Measurements from ENCODE around the gene FOLR1. TPM values are rescaled to one million over a fixed set of nuclear protein-coding genes. Genes with fewer than 3 reads are reported as not detected.

Gene FOLR1
- total and polyA plus RNA-seq, 9 of the 15 experiments (the other 6 are each of a cell fraction or from before 2014, with no cell fraction given) = 0.22 to 2.3 (median 1.0) TPM

GRCh38 chr11:72229925-72230763, 38.2 kb downstream of the FOLR1 start:
- Histone ChIP-seq H3K4me2 (ENCODE audit: insufficient read depth, low read length) (no peak overlapping the region), H3K9me3 (replicated peaks; ENCODE audit: control insufficient read depth, insufficient read depth, low read depth, low read length) (no peaks in the 10 kb centered on the region), H3K36me3 (ENCODE audit: control insufficient read depth, insufficient read depth, low read length) (peaks cover 91% of the 10 kb centered on the region), H3K27me3 (ENCODE audit: control insufficient read depth in 2 of 2, insufficient read depth in 2 of 2, low read length in 2 of 2) (no peaks in the 10 kb centered on the region), H3K9ac (ENCODE audit: insufficient read depth in 1 of 2, low read depth in 2 of 2, low read length in 2 of 2) (no peak overlapping the region), H4K20me1 (replicated peaks; ENCODE audit: control insufficient read depth, insufficient read depth, low read length) (no peaks in the 10 kb centered on the region), H3K79me2 (ENCODE audit: control insufficient read depth, insufficient read depth, low read length) (peaks cover 14% of the 10 kb centered on the region), H3K27ac (ENCODE audit: extremely low read depth, low read depth, low read length) (no peak overlapping the region), H3K4me1 (replicated peaks in 1 of 2; ENCODE audit: control insufficient read depth in 2 of 2, insufficient read depth in 2 of 2, low read length in 2 of 2) (peaks cover 9 to 29% of the 10 kb centered on the region in 2 experiments), H3K9me1 (ENCODE audit: control insufficient read depth, insufficient read depth, low read length) (peaks cover 8% of the 10 kb centered on the region), H3K4me3 (no peak overlapping the region), H2AFZ (ENCODE audit: low read depth, low read length) (no peak overlapping the region)
- POLR2A ChIA-PET = interaction anchor here (0.6 to 1.1 kb wide), 5 partner anchors 9 to 78 kb away, joined by 3 to 5 read pairs (median 3); no protein-coding TSS in a partner anchor
- WGBS (ENCODE audit: insufficient coverage, low coverage, missing lambda C conversion rate) = 93% methylated on average over 19 of the region's 21 CpGs
- BruUV-seq (replicated peaks) = no TSS peak
- FAIRE-seq (no peak), DNase-seq (ENCODE audit: extremely low read depth in 1 of 4, low spot score in 3 of 4) (no peak), ATAC-seq (no peak)
- in situ Hi-C loops (cut with MboI) (no loop called here), intact Hi-C loops (cut with micrococcal nuclease) (no loop called here)
- CTCF ChIA-PET (ENCODE audit: low intra/inter-chr PET ratio) = no interaction called here
- peak; percentile 45; the same call in 1 of the 2 replicates for TF ChIP-seq POLR2G (IDR thresholded peaks at IDR 0.05; ENCODE audit: low read depth, low read length)
- TF ChIP-seq ZNF76 (CRISPR knock-in tag; IDR thresholded peaks at IDR 0.05; ENCODE audit: borderline replicate concordance) = no peak

- intact Hi-C loops (cut with micrococcal nuclease) = no loop called here
- H4K20me1 ChIP-seq (replicated peaks; ENCODE audit: control insufficient read depth, insufficient read depth, low read length) = no peaks in the 10 kb centered on the region
- H3K9me1 ChIP-seq (ENCODE audit: control insufficient read depth, insufficient read depth, low read length) = peaks cover 3% of the 10 kb centered on the region
- DNase-seq (ENCODE audit: extremely low read depth in 1 of 4, low spot score in 3 of 4) = no peak
- peaks cover 2 to 22% of the 10 kb centered on the region in 2 experiments; a peak in 2 of 5 replicates for H3K4me1 ChIP-seq (replicated peaks in 1 of 2; ENCODE audit: control insufficient read depth in 2 of 2, insufficient read depth in 2 of 2, low read length in 2 of 2)
- H3K27ac ChIP-seq (ENCODE audit: extremely low read depth, low read depth, low read length) = no peak overlapping the region
- 0 out of 4 replicates have a peak overlapping the region, but pooled peaks of 1 of the 2 experiments have one; percentile 32 for H3K9ac ChIP-seq (ENCODE audit: insufficient read depth in 1 of 2, low read depth in 2 of 2, low read length in 2 of 2)
- H2AFZ ChIP-seq (ENCODE audit: low read depth, low read length) = no peak overlapping the region
- H3K4me2 ChIP-seq (ENCODE audit: insufficient read depth, low read length) = no peak overlapping the region
- H3K27me3 ChIP-seq (ENCODE audit: control insufficient read depth in 2 of 2, insufficient read depth in 2 of 2, low read length in 2 of 2) = no peaks in the 10 kb centered on the region
- ChIA-PET CTCF (ENCODE audit: low intra/inter-chr PET ratio) (no interaction called here), POLR2A (interaction anchor here (0.6 to 0.8 kb wide), 4 partner anchors 8 to 79 kb away, joined by 3 to 5 read pairs (median 4); no protein-coding TSS in a partner anchor)
- WGBS (ENCODE audit: insufficient coverage, low coverage, missing lambda C conversion rate) = 89% methylated on average over 15 of the region's 18 CpGs
- ATAC-seq = no peak
- H3K79me2 ChIP-seq (ENCODE audit: control insufficient read depth, insufficient read depth, low read length) = peaks cover 7% of the 10 kb centered on the region; the same call in 2 of the 3 replicates
- no peaks in the 10 kb centered on the region for H3K9me3 ChIP-seq (replicated peaks; ENCODE audit: control insufficient read depth, insufficient read depth, low read depth, low read length)
- in situ Hi-C loops (cut with MboI) = no loop called here
- BruUV-seq (replicated peaks) = no TSS peak
- no peak overlapping the region for H3K4me3 ChIP-seq
- no peak for FAIRE-seq
- peaks cover 96% of the 10 kb centered on the region for H3K36me3 ChIP-seq (ENCODE audit: control insufficient read depth, insufficient read depth, low read length)
- TF ChIP-seq, protein P1, sequence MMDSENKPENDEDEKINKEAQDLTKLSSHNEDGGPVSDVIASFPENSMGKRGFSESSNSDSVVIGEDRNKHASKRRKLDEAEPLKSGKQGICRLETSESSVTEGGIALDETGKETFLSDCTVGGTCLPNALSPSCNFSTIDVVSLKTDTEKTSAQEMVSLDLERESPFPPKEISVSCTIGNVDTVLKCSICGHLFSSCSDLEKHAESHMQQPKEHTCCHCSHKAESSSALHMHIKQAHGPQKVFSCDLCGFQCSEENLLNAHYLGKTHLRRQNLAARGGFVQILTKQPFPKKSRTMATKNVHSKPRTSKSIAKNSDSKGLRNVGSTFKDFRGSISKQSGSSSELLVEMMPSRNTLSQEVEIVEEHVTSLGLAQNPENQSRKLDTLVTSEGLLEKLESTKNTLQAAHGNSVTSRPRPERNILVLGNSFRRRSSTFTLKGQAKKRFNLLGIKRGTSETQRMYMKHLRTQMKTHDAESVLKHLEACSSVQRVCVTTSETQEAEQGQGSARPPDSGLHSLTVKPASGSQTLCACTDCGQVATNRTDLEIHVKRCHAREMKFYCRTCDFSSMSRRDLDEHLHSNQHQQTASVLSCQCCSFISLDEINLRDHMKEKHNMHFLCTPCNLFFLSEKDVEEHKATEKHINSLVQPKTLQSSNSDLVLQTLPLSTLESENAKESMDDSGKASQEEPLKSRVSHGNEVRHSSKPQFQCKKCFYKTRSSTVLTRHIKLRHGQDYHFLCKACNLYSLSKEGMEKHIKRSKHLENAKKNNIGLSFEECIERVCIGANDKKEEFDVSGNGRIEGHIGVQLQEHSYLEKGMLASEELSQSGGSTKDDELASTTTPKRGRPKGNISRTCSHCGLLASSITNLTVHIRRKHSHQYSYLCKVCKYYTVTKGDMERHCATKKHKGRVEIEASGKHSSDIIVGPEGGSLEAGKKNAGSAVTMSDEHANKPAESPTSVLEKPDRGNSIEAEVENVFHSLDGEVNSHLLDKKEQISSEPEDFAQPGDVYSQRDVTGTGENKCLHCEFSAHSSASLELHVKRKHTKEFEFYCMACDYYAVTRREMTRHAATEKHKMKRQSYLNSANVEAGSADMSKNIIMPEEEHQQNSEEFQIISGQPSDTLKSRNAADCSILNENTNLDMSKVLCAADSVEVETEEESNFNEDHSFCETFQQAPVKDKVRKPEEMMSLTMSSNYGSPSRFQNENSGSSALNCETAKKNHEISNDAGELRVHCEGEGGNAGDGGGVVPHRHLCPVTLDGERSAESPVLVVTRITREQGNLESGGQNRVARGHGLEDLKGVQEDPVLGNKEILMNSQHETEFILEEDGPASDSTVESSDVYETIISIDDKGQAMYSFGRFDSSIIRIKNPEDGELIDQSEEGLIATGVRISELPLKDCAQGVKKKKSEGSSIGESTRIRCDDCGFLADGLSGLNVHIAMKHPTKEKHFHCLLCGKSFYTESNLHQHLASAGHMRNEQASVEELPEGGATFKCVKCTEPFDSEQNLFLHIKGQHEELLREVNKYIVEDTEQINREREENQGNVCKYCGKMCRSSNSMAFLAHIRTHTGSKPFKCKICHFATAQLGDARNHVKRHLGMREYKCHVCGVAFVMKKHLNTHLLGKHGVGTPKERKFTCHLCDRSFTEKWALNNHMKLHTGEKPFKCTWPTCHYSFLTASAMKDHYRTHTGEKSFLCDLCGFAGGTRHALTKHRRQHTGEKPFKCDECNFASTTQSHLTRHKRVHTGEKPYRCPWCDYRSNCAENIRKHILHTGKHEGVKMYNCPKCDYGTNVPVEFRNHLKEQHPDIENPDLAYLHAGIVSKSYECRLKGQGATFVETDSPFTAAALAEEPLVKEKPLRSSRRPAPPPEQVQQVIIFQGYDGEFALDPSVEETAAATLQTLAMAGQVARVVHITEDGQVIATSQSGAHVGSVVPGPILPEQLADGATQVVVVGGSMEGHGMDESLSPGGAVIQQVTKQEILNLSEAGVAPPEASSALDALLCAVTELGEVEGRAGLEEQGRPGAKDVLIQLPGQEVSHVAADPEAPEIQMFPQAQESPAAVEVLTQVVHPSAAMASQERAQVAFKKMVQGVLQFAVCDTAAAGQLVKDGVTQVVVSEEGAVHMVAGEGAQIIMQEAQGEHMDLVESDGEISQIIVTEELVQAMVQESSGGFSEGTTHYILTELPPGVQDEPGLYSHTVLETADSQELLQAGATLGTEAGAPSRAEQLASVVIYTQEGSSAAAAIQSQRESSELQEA (IDR thresholded peaks at IDR 0.05; ENCODE audit: low read depth) = no peak
- TF ChIP-seq ZKSCAN1 (IDR thresholded peaks at IDR 0.05; ENCODE audit: low read depth, low read length) = peak; percentile 52; the same call in 1 of the 2 replicates
Observed at GRCh38 chr11:72230764-72231365, 38.9 kb downstream of the FOLR1 start.

All from K562 (cell line).